Hindlimb muscle (tissue), 1 donor: ENCODE data around the gene NOS2. TPM values are rescaled to one million over a fixed set of nuclear protein-coding genes. Genes with fewer than 3 reads are reported as not detected.
"Not testable (repeated sequence)": the region's sequence is repeated elsewhere in the genome, so short reads cannot be mapped to it uniquely, and the experiment has no call there.

Experiments
- DNase-seq: peaks from one replicate; pipeline ENCODE4 v3.0.0-alpha.2; 2013
- polyA plus RNA-seq: library from polyadenylated mRNA; unstranded; fragments of 120-200 nt; gene quantifications from one replicate; pipeline ENCODE4 v1.2.1, GENCODE V29; 2013; ENCODE audit not compliant: insufficient read length

Gene NOS2
- polyA plus RNA-seq, 1 donor = 2.1 TPM

DNA sequence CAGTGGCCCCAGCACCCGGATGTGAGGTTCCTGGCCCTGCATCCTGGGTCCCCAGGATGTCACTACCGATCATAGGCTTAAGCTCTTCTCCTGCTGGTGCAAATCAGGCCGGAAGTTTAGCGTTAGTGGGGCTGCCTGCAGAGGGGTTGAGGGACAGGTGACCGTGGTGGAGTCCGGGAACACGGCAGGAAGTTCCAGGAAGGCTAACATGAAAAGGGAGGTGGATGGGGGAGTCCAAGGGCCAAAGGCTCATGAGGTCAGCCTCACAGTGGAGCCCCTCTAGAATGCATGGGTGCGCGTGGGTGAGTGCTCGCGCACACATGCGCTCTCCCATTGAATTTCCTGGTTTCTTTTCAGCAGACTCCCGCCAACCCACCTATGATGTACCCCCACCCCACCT lies 46.6 kb downstream of the NOS2 start:
- not testable (repeated sequence) for DNase-seq

DNA sequence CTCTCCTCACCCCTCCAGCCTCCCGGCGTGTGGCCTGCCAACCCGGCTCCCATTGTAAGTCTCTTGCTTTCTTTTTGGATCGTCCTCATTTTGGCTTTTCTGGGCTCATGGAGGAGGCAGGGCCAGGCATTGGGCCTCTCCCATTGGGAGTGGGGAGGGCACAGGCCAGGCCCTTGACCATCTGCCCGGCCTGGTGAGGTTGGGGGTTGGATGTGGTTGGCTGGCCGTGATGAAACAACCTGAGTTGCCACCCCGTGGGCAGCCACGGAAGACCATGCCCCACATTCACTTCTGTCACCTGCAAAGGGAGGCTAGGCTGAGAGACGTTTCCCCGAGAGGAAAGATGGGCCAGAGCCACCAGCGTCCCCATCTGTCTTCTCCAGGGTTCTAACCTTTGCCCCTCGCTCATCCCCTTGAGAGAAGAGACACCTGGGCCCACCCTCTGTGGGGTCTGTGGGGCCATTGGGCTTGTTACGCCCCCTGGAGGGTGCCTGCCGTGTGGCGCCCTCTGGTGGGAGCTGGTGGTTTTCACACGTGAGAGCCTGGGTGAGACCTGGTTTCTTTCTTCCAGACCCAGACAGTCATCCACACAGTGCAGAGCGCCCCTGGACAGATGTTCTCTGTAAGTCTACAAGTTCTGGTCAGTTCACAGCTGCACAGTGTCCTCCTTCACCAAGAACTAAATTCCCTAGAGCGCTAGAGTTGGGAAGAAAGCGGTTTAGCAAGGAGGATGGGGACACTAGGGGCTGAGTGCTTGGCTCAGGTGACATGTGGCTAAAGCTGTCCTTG lies 47.3 kb downstream of the NOS2 start:
- not testable (repeated sequence) for DNase-seq

DNA sequence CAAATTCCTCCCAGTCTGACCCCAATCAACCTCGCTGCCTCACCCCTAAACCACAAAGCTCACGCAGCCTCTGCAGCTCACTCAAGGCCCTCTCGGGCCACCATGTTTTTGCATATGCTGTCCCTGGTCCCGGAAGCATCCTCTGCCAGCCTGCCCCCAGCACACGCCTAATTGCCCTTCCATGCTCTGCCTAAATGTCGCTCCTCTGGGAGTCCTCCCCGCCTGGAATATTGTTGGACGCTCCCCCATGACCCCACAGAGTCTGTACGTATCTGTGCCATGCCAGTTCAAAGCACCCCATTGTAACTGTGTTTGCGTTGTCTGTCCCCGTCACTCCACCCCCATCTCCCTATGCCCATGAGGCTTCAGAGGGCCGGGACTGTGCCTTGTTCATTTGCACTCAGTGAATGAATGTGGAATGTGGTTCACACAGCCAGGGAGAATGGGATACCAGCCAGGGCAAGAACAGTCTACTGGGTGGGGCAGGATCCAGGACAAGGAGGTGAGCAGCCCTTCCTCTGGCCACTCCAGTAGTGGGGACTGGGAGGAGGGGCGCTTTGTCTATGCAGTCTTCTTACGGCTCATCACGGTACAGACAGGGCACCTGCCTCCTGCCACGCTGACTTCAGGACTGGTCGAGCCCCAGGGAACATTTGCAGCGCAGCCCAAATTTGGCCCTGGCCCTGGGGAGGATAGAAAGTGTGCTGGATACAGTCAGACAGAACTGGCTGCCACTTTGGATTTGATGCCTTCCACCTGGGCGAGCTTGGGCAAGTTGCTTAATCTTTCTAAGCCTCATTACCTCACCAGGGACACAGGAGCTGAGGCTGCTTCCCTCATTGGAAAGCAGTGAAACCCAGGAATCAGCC lies 48.5 kb downstream of the NOS2 start:
- no peak for DNase-seq

DNA sequence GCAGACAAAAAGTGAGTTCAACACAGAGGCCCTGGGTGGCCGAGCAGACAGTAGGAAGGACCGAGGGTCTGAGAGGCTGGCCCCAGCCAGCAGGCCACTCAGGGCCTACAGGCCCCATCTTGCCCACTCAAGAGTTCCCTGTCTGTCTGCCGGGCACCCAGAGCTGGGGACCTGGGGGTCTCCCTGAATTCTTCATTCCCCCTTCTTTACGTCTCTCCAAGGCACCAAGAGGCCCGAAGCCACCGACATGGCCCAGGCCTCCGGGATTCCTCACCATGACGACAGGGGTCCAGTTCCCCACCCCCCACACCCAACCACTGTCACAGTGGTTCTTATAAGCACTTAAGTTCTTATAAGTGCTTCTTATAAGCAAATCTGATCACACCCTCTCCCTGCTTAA lies 49.2 kb downstream of the NOS2 start:
- no peak for DNase-seq

DNA sequence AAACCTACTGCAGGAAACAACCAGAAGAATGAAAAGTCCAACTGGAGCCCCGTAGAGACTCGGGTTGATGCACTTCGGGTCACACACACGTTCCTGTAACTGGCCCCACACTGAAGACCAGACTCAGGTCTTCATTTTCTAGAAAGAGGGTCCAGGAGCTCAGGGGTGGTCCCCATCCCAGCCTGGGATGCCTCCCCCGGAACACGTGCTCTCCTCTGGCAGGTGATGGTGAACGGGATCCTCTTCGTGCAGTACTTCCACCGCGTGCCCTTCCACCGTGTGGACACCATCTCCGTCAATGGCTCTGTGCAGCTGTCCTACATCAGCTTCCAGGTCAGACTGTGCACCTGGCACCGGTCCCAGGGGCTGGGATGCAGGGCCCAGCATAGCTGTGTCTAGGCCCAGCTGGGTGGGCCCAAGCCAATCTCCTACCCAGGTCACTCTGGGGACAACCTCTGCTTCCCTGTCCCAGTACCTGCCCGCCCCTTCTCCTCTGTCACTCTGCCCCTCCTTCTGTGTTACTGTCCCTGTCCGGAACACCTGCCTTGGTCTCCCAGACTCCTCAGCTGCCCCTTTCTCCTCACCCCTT lies 50.7 kb downstream of the NOS2 start:
- not testable (repeated sequence) for DNase-seq

DNA sequence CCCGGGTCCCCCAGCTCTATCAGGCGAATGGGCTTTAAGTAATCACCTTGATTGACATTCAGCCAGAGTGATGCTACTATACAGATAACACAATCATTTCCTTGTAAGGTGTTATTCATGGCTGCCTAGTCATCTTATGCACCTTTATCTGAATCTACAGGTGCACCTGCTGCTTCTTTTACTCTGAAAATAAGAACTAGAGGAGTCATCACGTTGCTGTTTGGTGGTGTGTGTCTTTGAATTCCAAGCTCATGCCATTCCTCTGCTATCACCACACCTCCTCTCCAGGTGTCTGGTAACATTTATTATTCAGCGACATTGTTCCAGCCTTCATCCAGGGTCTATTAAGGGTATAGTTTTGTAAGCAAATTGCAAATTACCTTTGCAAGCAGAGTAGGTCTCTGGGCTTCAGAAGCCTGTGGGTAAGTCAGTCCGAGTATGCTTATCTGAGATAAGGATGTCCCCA lies 51.9 kb downstream of the NOS2 start:
- no peak for DNase-seq

DNA sequence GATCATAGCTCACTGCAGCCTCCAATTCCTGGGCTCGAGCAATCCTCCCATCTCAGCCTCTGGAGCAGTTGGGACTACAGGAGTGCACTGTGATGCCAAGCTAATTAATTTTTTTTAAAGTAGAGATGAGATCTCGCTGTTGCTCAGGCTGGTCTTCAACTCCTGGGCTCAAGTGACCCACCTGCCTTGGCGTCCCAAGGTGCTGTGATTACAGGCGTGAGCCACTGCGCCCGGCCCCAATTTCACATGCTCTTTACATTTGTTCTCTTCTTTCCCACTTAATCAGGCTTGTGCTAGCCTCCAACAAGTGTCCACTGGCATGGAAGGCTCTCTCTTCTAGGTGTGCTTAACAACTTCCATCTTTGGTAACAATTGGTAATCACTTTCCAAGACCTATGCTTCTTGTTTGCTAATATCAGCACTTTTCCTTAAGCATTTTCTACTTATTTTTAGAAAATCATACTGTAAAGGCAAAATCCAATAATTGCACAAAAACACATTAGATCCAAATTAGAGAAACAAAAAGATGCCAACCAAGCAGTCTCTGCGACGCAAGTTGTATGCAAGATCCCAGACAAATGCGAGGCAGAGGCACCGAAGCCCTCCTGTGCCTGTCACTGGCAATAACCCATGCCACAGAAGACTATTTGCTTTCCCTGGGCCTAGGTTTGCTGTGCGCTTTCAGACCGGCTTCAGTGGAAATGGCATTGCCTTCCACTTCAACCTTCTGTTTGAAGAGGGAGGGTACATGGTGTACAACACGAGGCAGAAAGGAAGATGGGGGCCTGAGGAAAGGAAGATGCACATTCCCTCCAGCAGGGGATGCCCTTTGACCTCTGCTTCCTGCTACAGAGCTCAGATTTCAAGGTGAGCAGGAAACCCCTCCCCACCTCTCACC lies 52.6 kb downstream of the NOS2 start:
- DNase-seq = no peak

DNA sequence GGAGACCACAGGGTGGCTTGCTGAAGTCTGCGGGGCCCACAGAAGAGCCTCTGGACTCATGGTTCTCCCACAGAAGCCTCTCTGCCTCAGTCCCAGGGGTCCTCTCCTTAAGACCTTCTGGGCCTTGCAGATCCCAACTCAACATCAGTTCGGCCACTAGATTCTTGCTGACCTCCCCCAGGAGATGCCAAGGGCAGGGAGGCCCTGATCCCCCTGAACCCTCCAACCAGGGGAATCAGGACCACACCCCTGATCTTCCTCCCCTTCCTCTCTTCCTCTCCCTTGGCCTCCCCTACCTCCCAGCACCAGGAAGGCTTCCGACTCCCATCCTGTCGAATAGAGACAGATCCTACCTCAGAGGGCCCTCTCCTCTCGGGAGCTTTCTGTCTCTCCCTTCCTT lies 53.4 kb downstream of the NOS2 start:
- no peak for DNase-seq

DNA sequence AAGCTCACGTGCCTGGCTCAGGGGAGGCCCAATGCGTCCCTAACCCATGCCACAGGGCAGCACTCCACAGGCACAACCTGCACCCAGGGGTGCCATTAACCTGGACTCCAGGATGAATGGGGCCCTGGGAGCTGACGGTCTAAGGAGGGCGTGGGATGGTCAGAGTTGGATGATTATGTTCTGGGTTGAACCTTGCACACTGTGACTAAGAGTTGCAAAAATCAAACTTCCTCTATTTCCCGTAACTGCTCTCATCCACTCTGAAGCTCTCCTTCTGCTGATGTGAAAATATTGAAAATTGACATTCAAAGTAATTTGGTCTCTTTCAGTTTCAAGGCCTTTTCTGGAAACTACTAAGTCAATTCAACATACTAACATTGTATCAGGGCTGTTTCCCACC lies 54.0 kb downstream of the NOS2 start:
- DNase-seq = not testable (repeated sequence)

DNA sequence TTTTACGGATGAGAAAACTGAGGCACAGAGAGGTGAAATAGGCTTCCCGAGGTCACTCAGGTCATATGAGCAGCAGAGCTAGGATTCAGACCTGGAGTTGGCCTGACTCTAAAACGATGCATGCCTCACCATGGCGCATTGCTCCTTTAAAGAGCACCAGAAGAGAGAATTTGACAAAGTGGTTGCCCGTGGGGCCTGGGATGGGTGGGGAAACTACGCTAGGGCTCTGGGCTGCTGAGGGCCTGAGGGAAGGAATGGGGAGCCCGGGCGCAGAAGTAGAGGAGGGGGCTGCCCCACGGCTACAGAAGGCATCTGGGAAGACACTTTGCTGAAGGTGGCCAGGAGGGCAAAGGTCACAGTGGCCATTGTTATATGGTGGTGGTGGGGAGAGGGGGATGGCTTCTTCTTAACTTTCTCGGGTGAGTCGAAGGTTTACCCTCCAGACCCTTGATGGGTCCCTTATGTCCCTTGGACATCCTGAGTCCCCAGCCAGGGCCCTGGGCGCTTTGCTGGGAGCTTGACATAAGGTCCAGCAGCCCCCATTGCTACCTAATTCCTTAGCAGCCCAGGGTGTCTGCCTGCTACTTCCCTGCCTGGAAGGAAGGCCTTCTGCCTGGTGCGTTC lies 55.0 kb downstream of the NOS2 start:
- not testable (repeated sequence) for DNase-seq

DNA sequence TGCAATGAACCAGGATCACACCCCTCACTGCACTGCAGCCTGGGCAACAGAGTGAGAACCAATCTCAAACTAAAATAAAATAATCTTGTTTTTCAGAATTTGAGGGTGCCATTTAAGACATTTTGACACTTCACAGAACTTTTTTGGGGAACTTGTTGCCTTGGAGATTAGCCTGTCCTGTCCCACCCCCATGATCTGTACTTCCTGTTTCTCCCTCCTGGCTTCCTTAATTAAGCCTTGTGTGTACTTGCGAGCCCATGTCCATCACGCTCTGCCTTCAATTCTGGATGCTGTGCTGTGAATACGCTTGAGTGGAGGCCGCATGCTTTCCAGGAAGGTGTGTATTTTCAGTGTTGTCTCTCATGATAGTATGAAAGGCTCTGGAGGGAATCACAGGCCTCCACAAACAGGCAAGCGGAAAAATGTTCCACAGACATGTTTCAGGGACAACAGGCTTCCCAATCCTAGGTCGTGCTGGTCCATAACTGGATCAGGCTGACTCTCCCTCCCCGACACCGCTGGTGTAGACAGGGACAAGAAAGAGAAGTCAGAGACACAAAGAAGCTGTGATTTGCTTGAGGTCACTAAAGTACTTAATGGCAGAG lies 56.9 kb downstream of the NOS2 start:
- no peak for DNase-seq

DNA sequence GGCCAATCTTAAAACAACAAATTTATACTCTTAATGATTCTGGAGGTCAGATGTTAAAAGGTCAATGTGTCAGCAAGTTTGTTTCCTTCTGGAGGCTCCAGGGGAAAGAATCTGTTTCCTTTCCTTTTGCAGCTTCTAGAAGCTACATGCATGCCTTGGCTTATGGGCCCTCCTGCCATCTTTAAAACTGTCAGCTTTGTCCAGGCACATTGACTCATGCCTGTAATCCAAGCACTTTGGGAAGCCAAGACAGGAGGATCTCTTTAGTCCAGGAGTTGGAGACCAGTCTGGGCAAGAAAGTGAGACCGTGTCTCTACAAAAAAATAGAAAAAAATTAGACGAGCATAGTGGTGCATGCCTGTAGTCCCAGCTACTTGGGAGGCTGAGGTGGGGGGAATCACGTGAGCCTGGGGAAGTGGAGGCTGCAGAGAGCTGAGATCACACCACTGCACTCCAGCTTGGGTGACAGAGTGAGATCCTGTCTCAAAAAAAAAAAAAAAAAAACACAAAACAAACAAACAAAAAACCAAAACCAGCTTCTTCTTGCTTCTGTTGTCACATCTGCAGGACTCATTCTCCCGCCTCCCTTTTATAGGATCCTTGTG lies 58.3 kb downstream of the NOS2 start:
- DNase-seq = no peak

DNA sequence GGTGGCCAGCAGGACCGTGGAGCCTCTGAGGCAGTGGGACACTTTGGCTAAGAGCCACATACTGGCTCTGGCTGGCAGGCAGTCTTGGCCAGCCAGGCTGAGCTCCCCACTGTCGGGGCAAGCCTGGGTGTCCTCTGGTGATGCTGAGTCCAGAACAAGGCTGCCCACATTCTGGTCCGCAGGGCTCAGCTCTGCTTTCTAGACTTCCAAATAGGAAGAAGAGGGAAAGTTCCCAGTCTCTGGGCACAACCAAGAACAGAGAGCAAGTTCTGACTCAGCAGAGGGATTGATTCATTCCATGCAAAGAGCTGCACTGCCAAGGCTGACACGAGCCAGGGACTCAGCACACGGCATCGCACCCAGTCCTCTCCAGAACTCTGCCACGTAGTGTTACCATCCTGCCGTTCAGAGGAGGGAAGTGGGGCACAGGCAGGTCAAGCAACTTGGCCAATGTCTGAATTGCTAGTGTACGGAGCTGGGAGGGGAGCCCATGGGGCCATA lies 58.9 kb downstream of the NOS2 start:
- no peak for DNase-seq

DNA sequence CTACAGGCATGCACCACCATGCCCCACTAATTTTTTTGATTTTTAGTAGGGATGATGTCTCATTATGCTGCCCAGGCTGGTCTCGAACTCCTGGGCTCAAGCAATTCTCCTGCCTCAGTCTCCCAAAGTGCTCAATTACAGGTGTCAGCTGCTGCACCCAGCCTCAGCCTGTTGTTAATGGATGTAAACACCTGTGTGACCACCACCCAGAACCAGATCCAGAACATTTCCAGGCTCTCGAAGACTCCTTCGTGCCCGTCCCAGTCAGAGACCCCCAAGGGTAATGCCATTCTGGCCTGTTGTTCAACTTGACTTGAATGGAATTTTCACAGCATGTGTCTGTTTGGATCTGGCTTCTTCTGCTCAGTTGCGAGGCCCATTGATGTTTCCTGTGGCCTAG lies 59.8 kb downstream of the NOS2 start:
- DNase-seq = not testable (repeated sequence)

DNA sequence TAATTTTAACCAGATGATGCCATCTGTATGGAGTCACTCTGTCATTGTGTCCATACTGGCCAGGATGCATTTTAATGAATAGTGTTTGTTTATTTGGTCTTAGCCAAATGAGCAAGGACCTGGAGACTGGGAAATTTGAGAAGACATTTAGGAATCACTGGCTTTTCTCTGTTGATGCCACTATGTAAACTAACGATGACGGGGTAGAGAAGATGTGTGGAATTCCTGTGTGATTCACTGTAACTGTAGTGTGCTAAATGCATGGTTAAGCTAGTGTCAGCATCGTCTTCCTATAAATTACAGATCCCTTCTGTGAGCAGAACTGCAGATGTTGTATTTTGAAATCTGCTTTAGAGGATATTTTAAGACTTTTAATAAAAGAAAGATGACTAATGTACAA lies 66.6 kb downstream of the NOS2 start:
- no peak for DNase-seq

DNA sequence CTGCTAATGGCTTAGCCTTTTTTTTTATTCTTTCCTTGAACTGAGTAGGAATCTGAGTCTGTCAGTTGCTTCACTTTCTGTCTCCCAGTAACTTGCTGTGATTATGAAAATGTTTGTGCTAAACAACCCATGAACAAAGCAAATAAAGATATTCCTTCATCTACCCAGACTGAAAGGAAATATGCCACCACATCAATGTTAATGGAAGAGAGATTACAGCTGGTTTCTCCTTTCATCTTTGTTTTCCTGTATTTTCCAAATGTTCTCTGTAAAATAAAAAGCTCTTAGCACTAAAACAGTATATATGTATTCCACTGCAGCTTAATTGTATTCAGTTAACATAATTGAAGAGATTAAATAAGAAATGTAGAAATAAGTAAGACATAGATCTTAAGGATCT lies 67.6 kb downstream of the NOS2 start:
- not testable (repeated sequence) for DNase-seq

DNA sequence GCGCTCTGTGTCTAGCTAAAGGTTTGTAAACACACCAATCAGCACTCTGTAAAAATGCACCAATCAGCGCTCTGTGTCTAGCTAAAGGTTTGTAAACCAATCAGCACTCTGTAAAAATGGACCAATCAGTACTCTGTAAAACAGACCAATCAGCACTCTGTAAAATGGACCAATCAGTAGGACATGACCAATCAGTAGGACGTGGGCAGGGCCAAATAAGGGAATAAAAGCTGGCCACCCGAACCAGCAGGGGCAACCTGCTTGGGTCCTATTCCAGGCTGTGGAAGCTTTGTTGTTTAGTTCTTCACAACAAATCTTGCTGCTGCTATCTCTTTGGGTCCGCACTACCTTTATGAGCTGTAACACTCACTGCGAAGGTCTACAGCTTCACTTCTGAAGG lies 74.3 kb downstream of the NOS2 start:
- not testable (repeated sequence) for DNase-seq

DNA sequence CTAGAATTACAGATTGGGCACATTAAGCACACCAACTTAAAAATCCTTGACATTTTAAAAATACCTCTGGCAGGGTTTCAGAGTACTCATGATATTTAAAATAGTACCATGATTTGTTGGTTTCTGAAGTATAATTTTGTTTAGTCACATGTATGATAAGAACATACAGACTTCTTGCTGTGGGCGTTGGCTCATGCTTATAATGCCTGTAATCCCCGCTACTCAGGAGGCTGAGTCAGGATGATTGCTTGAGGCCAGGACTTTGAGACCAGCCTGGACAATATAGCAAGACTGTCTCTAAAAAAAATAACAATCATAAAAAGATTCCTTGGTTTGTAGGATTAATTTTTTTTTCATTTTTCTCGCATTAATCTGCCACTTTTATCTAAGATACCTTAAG lies 78.5 kb downstream of the NOS2 start:
- DNase-seq = no peak
